GM18907 (cell line): ENCODE measurements around the gene MTFMT.
A peak's percentile ranks its signal among the peaks of the same experiment; 100 is the strongest.
"Not testable (repeated sequence)": the region's sequence is repeated elsewhere in the genome, so short reads cannot be mapped to it uniquely, and the experiment has no call there.

Experiments
- ATAC-seq: cut with Tn5 transposase; IDR thresholded peaks from one replicate; pipeline ENCODE4 v1.9.1; 2021; ENCODE audit warnings: mild to moderate bottlenecking, moderate library complexity; ENCODE audit not compliant: unreplicated experiment

MTFMT gene

GRCh38 chr15:65028921-65029735, at the start of gene MTFMT:
Gene MTFMT, minus strand, starts transcription at chr15:65029639. Its CDS starts 26 bp downstream, at chr15:65029613.
- peak; percentile 57 for ATAC-seq

GRCh38 chr15:65077981-65078352, 48.5 kb upstream of the MTFMT start:
- no peak for ATAC-seq

- no peak for ATAC-seq
These were observed 48.0 kb upstream of the MTFMT start for GRCh38 chr15:65077291-65077980.

GRCh38 chr15:65076486-65077290, 47.2 kb upstream of the MTFMT start, which contains the start of gene KBTBD13:
Gene KBTBD13, plus strand, starts transcription at chr15:65076746. Its CDS starts 70 bp downstream, at chr15:65076816.
- no peak for ATAC-seq

- ATAC-seq: not testable (repeated sequence)
These were observed 46.4 kb upstream of the MTFMT start for GRCh38 chr15:65075607-65076395.

GRCh38 chr15:65074946-65075345, 45.5 kb upstream of the MTFMT start:
- not testable (repeated sequence) for ATAC-seq

GRCh38 chr15:65072617-65073016, 43.2 kb upstream of the MTFMT start:
- no peak for ATAC-seq

GRCh38 chr15:65072027-65072426, 42.6 kb upstream of the MTFMT start:
- ATAC-seq: no peak

- ATAC-seq: no peak
These were observed 42.0 kb upstream of the MTFMT start for GRCh38 chr15:65071381-65071811.

- ATAC-seq: no peak
These were observed 40.5 kb upstream of the MTFMT start for GRCh38 chr15:65069779-65070546.

- no peak for ATAC-seq
These were observed 39.7 kb upstream of the MTFMT start for GRCh38 chr15:65069179-65069578.

GRCh38 chr15:65068403-65068788, 39.0 kb upstream of the MTFMT start:
- no peak for ATAC-seq

- ATAC-seq: no peak
These were observed 38.4 kb upstream of the MTFMT start, which contains the start of gene RASL12 for GRCh38 chr15:65067645-65068402. Gene RASL12, minus strand, starts transcription at chr15:65067991. Its CDS starts 156 bp downstream, at chr15:65067835.

- ATAC-seq: no peak
These were observed 37.8 kb upstream of the MTFMT start for GRCh38 chr15:65067317-65067644.

GRCh38 chr15:65066635-65067316, 37.3 kb upstream of the MTFMT start:
- no peak for ATAC-seq

GRCh38 chr15:65066001-65066634, 36.7 kb upstream of the MTFMT start:
- no peak for ATAC-seq

- no peak for ATAC-seq
These were observed 33.3 kb upstream of the MTFMT start for GRCh38 chr15:65062726-65063125.

GRCh38 chr15:65062061-65062460, 32.6 kb upstream of the MTFMT start:
- ATAC-seq: no peak
